OCI-LY7 (cell line): ENCODE measurements around the gene DIAPH2. TPM values are rescaled to one million over a fixed set of nuclear protein-coding genes. Genes with fewer than 3 reads are reported as not detected.

Source experiments
- BruUV-seq: library from RNA; stranded (reverse); fragments of 400-500 nt; replicated peaks from 2 replicates; lab custom pipeline; 2021; lab: Mats Ljungman, UMichigan
- CTCF ChIA-PET: fragments of 300-600 bp; sonication (Branson Sonifier 250); formaldehyde crosslinking; loops from one replicate; lab custom pipeline; 2022; ENCODE audit warnings: antibody characterized with exemption; ENCODE audit not compliant: unreplicated experiment; lab: Charles Lee
- POLR2A ChIA-PET: fragments of 300-600 bp; sonication (Branson Sonifier 250); formaldehyde crosslinking; loops from one replicate; lab custom pipeline; 2022; ENCODE audit warnings: antibody characterized with exemption; lab: Charles Lee
- DNase-seq: peaks from one replicate; pipeline ENCODE4 v3.0.0-alpha.2; 2015; ENCODE audit warnings: low spot score
- H2AFZ ChIP-seq: fragments of 200-600 bp; sonication (generic), shearing (Covaris generic); 2 replicates; pipeline ENCODE4 v1.6.1; 2014; ENCODE audit warnings: mild to moderate bottlenecking, antibody characterized with exemption, low read length, moderate library complexity
- H3K27ac ChIP-seq: fragments of 200-600 bp; sonication (generic); 2 replicates; pipeline ENCODE4 v1.5.1; 2014; ENCODE audit warnings: mixed run types, low read depth, mild to moderate bottlenecking, moderate library complexity, low read length, inconsistent platforms; ENCODE audit not compliant: poor library complexity, severe bottlenecking
- H3K36me3 ChIP-seq: fragments of 200-600 bp; sonication (generic); 2 replicates; pipeline ENCODE4 v1.6.1; 2014; ENCODE audit warnings: mild to moderate bottlenecking, antibody characterized with exemption, low read length, moderate library complexity, mixed read lengths; ENCODE audit not compliant: insufficient read depth
- H3K4me1 ChIP-seq: fragments of 200-600 bp; sonication (generic); 2 replicates; pipeline ENCODE4 v1.5.1; 2014; ENCODE audit warnings: mild to moderate bottlenecking, low read length; ENCODE audit not compliant: insufficient read depth, poor library complexity, severe bottlenecking
- H3K4me2 ChIP-seq: fragments of 200-600 bp; sonication (generic); 2 replicates; pipeline ENCODE4 v1.6.1; 2014; ENCODE audit warnings: mild to moderate bottlenecking, low read length
- H3K4me3 ChIP-seq: fragments of 200-600 bp; sonication (generic); 2 replicates; pipeline ENCODE4 v1.5.1; 2014; ENCODE audit warnings: mild to moderate bottlenecking, low read depth, low read length; ENCODE audit not compliant: poor library complexity, severe bottlenecking
- H3K79me2 ChIP-seq: fragments of 200-600 bp; sonication (generic); 2 replicates; pipeline ENCODE4 v1.6.1; 2016; ENCODE audit warnings: low read depth, mild to moderate bottlenecking, low read length, moderate library complexity, mixed read lengths; ENCODE audit not compliant: insufficient read depth
- H3K9me2 ChIP-seq: fragments of 200-600 bp; sonication (generic); 2 replicates; pipeline ENCODE4 v1.6.1; 2016; ENCODE audit warnings: mild to moderate bottlenecking, low read length, mixed read lengths; ENCODE audit not compliant: insufficient read depth
- H3K9me3 ChIP-seq: fragments of 200-600 bp; sonication (generic); 2 replicates; pipeline ENCODE4 v1.6.1; 2014; ENCODE audit warnings: mild to moderate bottlenecking, mixed run types, low read length, mixed read lengths
- H4K20me1 ChIP-seq: fragments of 200-600 bp; sonication (generic); 2 replicates; pipeline ENCODE4 v1.6.1; 2014; ENCODE audit warnings: mild to moderate bottlenecking, antibody characterized with exemption, low read length, moderate library complexity, mixed read lengths; ENCODE audit not compliant: insufficient read depth
- CTCF ChIP-seq: fragments of 200-600 bp; sonication (generic); conservative IDR thresholded peaks from 2 replicates; pipeline ENCODE4 v1.5.1; 2014; ENCODE audit warnings: mild to moderate bottlenecking, antibody characterized with exemption, low read length, moderate library complexity, mixed read lengths
- EZH2phosphoT487 ChIP-seq: fragments of 200-600 bp; sonication (generic); IDR thresholded peaks from 2 replicates; pipeline ENCODE4 v1.6.1; 2018; ENCODE audit warnings: low read depth, borderline replicate concordance, mild to moderate bottlenecking, mixed run types, antibody characterized with exemption, low read length, moderate library complexity, mixed read lengths
- intact Hi-C: fragments of 100-400 bp; cut with micrococcal nuclease; formaldehyde crosslinking; loops from one replicate; pipeline ENCODE4 v1.10.0; 2022; ENCODE audit not compliant: unreplicated experiment
- total RNA-seq, 2 experiments: library from RNA; depleted of rRNA in 1 of 2; stranded (reverse); fragments of >200 nt in 1 of 2; shearing (Covaris generic) in 1 of 2; gene quantifications; 2 replicates each; pipeline ENCODE4 v1.2.3, GENCODE V29; 2014 to 2022

The DIAPH2 gene
- total RNA-seq, 2 experiments from 2014 or later = 21.3 to 21.5 TPM

GRCh38 chrX:97109730-97110129 is 425.1 kb downstream of the DIAPH2 start:
- Histone ChIP-seq H3K4me1 (no peaks in the 10 kb centered on the region), H3K9me3 (no peaks in the 10 kb centered on the region), H3K4me3 (no peak overlapping the region), H4K20me1 (no peaks in the 10 kb centered on the region), H3K9me2 (no peaks in the 10 kb centered on the region), H3K79me2 (no peaks in the 10 kb centered on the region), H3K36me3 (no peaks in the 10 kb centered on the region; the same call in 1 of the 2 replicates), H2AFZ (no peak overlapping the region), H3K27ac (no peak overlapping the region), H3K4me2 (no peak overlapping the region)
- BruUV-seq = no TSS peak
- ChIA-PET POLR2A (interaction anchor here (0.6 kb wide), 1 partner anchor 8 kb away, joined by 3 read pairs; no protein-coding TSS in a partner anchor), CTCF (no interaction called here)
- TF ChIP-seq EZH2phosphoT487 (no peak), CTCF (no peak)
- DNase-seq = no peak
- intact Hi-C loops = no loop called here

DNA sequence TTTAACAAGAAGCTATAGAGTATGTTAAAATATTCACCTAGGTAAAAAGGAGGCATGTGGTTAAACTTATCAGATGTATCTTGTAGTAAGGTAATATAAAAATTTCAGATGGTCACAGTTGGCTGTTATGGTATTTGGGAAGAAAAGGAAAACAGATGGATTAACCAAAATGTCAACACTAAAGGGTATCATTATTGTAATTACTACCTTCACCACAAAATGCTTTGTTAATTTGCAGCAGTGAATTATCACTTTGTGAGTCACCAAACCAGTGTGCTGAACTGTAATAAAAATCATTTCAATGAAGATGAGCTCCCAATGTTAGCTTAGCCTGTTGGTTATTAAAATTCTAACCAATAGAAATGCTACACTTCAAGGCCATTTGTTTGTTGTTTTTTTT is 432.9 kb downstream of the DIAPH2 start:
- TF ChIP-seq EZH2phosphoT487 = no peak
- no peak for TF ChIP-seq CTCF
- Histone ChIP-seq H4K20me1 (no peaks in the 10 kb centered on the region), H3K27ac (no peak overlapping the region), H3K4me2 (no peak overlapping the region), H2AFZ (no peak overlapping the region), H3K4me1 (no peaks in the 10 kb centered on the region), H3K79me2 (no peaks in the 10 kb centered on the region), H3K4me3 (no peak overlapping the region), H3K36me3 (no peaks in the 10 kb centered on the region), H3K9me2 (no peaks in the 10 kb centered on the region), H3K9me3 (no peaks in the 10 kb centered on the region)
- no TSS peak for BruUV-seq
- no peak for DNase-seq
- POLR2A ChIA-PET = interaction anchor here (0.7 kb wide), 1 partner anchor 359 kb away, joined by 3 read pairs; no protein-coding TSS in a partner anchor
- intact Hi-C loops = no loop called here
- CTCF ChIA-PET = no interaction called here

DNA sequence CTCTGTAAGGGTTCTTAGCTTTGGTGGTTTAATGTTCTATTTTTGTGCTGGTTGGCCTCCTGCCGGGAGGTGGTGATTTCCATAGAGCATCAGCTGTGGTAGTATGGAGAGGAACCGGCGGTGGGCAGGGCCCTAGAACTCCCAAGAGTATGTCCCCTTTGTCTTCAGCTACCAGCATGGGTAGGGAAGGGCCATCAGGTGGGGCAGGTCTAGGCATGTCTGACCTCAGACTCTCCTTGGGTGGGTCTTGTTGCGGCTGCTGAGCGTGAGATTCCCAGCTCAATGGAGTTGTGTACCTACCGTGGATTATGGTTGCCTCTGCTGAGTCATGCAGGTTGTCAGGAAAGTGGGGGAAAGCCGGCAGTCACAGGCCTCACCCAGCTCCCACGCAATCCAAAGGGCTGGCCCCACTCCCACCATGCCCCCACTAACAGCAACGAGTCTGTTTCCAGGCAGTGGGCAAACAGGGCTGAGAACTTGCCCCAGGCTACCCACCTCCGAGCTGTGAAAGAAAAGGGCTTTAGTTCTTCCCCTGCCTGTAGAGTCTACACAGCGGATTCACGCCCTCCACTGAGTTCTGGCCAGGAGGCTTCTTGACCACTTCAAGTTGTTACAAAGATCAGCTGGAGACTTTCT is 434.9 kb downstream of the DIAPH2 start:
- ChIA-PET CTCF (no interaction called here), POLR2A (interaction anchor here (0.7 kb wide), 1 partner anchor 22 kb away, joined by 3 read pairs; no protein-coding TSS in a partner anchor)
- Histone ChIP-seq H3K9me2 (no peaks in the 10 kb centered on the region), H3K4me3 (no peak overlapping the region), H3K79me2 (no peaks in the 10 kb centered on the region), H3K36me3 (no peaks in the 10 kb centered on the region), H3K9me3 (no peaks in the 10 kb centered on the region), H3K4me2 (no peak overlapping the region), H3K4me1 (no peaks in the 10 kb centered on the region), H2AFZ (no peak overlapping the region), H4K20me1 (no peaks in the 10 kb centered on the region), H3K27ac (no peak overlapping the region)
- intact Hi-C loops = no loop called here
- TF ChIP-seq EZH2phosphoT487 (no peak), CTCF (no peak)
- no peak for DNase-seq
- no TSS peak for BruUV-seq
